ENCODE data around the gene CLDN4. TPM values are rescaled to one million over a fixed set of nuclear protein-coding genes. Genes with fewer than 3 reads are reported as not detected.

The CLDN4 gene
- total RNA-seq, 1 donor = 0.86 TPM

- no peak overlapping the region for H3K4me3 ChIP-seq (ENCODE audit: low read depth, low read length)
- DNase-seq (ENCODE audit: low read depth) = no peak
- no peak for TF ChIP-seq CTCF (IDR thresholded peaks at IDR 0.05; ENCODE audit: insufficient read depth, low read depth, low read length)
Measured at GRCh38 chr7:73827567-73828106, 3.2 kb upstream of the CLDN4 start.

GRCh38 chr7:73828107-73828803, 2.5 kb upstream of the CLDN4 start:
- no peak for TF ChIP-seq CTCF (IDR thresholded peaks at IDR 0.05; ENCODE audit: insufficient read depth, low read depth, low read length)
- no peak overlapping the region for H3K4me3 ChIP-seq (ENCODE audit: low read depth, low read length)
- peak; percentile 72 for DNase-seq (ENCODE audit: low read depth)

- TF ChIP-seq CTCF (IDR thresholded peaks at IDR 0.05; ENCODE audit: insufficient read depth, low read depth, low read length) = no peak
- no peak overlapping the region for H3K4me3 ChIP-seq (ENCODE audit: low read depth, low read length)
- no peak for DNase-seq (ENCODE audit: low read depth)
Measured at GRCh38 chr7:73828972-73829371, 1.8 kb upstream of the CLDN4 start.

GRCh38 chr7:73829505-73829904, 1.3 kb upstream of the CLDN4 start:
- no peak for TF ChIP-seq CTCF (IDR thresholded peaks at IDR 0.05; ENCODE audit: insufficient read depth, low read depth, low read length)
- no peak for DNase-seq (ENCODE audit: low read depth)

GRCh38 chr7:73829921-73830680, 695 bp upstream of the CLDN4 start:
- TF ChIP-seq CTCF (IDR thresholded peaks at IDR 0.05; ENCODE audit: insufficient read depth, low read depth, low read length) = no peak
- H3K4me3 ChIP-seq (ENCODE audit: low read depth, low read length) = no peak overlapping the region
- no peak for DNase-seq (ENCODE audit: low read depth)

More at GRCh38 chr7:73829505-73829904, 1.3 kb upstream of the CLDN4 start:
- no peak overlapping the region for H3K4me3 ChIP-seq (ENCODE audit: low read depth, low read length)

- no peak for DNase-seq (ENCODE audit: low read depth)
- no peak overlapping the region for H3K4me3 ChIP-seq (ENCODE audit: low read depth, low read length)
- TF ChIP-seq CTCF (IDR thresholded peaks at IDR 0.05; ENCODE audit: insufficient read depth, low read depth, low read length) = no peak
Measured at GRCh38 chr7:73831584-73831833, 713 bp downstream of the CLDN4 start.

Data from fibroblast of villous mesenchyme (primary cell).